Measurements from ENCODE around the gene BACH2. TPM values are rescaled to one million over a fixed set of nuclear protein-coding genes. Genes with fewer than 3 reads are reported as not detected.

BACH2 gene
- polyA plus RNA-seq, 1 donor from 2014 or later, result 45.5 TPM

DNA sequence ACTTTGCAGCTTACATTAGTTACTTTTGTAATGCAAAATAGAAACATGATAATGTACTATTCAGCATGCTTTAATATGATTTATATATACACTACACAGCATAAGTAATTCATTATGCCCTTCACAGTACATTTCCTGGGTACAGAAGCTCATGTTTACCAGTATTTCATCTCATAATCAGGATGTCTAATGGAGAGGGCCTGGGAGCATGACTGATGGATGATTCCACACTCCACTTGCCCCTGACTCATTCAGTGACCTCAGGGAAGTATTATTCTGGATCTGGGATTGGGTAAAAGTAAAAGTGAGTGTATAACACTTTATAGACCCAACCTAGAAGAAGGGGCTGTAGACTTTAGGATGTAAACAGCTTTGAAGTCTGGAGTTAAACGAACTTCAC lies 31.4 kb upstream of the BACH2 start:
- Histone ChIP-seq H2AFZ (ENCODE audit: low read depth, low read length) (no peak overlapping the region), H3K27me3 (ENCODE audit: insufficient read depth, low read depth, low read length) (no peaks in the 10 kb centered on the region), H3K9me2 (ENCODE audit: insufficient read depth, low read length) (no peaks in the 10 kb centered on the region), H3K9me3 (ENCODE audit: low read length) (no peaks in the 10 kb centered on the region), H3K9ac (ENCODE audit: low read length) (no peak overlapping the region), H3K4me2 (ENCODE audit: low read length) (no peak overlapping the region), H3K4me3 (ENCODE audit: low read length) (no peak overlapping the region), H3K36me3 (ENCODE audit: insufficient read depth, low read length) (no peaks in the 10 kb centered on the region), H3F3A (ENCODE audit: insufficient read depth, low read length, poor library complexity, severe bottlenecking) (no peaks in the 10 kb centered on the region), H3K79me2 (replicated peaks; ENCODE audit: insufficient read depth, low read length) (no peaks in the 10 kb centered on the region), H4K20me1 (ENCODE audit: insufficient read depth) (no peaks in the 10 kb centered on the region), H3K27ac (ENCODE audit: low read length) (no peak overlapping the region)
- no peak for TF ChIP-seq RAD21 (conservative IDR thresholded peaks at IDR 0.05)
- TF ChIP-seq, protein P1, sequence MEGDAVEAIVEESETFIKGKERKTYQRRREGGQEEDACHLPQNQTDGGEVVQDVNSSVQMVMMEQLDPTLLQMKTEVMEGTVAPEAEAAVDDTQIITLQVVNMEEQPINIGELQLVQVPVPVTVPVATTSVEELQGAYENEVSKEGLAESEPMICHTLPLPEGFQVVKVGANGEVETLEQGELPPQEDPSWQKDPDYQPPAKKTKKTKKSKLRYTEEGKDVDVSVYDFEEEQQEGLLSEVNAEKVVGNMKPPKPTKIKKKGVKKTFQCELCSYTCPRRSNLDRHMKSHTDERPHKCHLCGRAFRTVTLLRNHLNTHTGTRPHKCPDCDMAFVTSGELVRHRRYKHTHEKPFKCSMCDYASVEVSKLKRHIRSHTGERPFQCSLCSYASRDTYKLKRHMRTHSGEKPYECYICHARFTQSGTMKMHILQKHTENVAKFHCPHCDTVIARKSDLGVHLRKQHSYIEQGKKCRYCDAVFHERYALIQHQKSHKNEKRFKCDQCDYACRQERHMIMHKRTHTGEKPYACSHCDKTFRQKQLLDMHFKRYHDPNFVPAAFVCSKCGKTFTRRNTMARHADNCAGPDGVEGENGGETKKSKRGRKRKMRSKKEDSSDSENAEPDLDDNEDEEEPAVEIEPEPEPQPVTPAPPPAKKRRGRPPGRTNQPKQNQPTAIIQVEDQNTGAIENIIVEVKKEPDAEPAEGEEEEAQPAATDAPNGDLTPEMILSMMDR (IDR thresholded peaks at IDR 0.05; ENCODE audit: poor library complexity, severe bottlenecking), result no peak
- TF ChIP-seq EP300 (conservative IDR thresholded peaks at IDR 0.05; ENCODE audit: poor library complexity, severe bottlenecking), result no peak
- no peak for TF ChIP-seq MXI1 (conservative IDR thresholded peaks at IDR 0.05; ENCODE audit: poor library complexity, severe bottlenecking)
- TF ChIP-seq EZH2 (IDR thresholded peaks at IDR 0.05; ENCODE audit: borderline replicate concordance, insufficient read depth, low read length, poor library complexity, severe bottlenecking), result no peak
- TF ChIP-seq TAF1 (IDR thresholded peaks at IDR 0.05; ENCODE audit: low read depth), result no peak
- TF ChIP-seq SMC3 (conservative IDR thresholded peaks at IDR 0.05; ENCODE audit: poor library complexity), result no peak
- no peak for TF ChIP-seq POLR2AphosphoS5 (IDR thresholded peaks at IDR 0.05)
- no peak for TF ChIP-seq REST (IDR thresholded peaks at IDR 0.05; ENCODE audit: borderline replicate concordance)

- Histone ChIP-seq H3K36me3 (ENCODE audit: insufficient read depth, low read length) (no peaks in the 10 kb centered on the region), H3F3A (ENCODE audit: insufficient read depth, low read length, poor library complexity, severe bottlenecking) (no peaks in the 10 kb centered on the region), H4K20me1 (ENCODE audit: insufficient read depth) (no peaks in the 10 kb centered on the region), H3K27ac (ENCODE audit: low read length) (no peak overlapping the region), H3K79me2 (replicated peaks; ENCODE audit: insufficient read depth, low read length) (no peaks in the 10 kb centered on the region), H2AFZ (ENCODE audit: low read depth, low read length) (no peak overlapping the region), H3K4me3 (ENCODE audit: low read length) (no peak overlapping the region), H3K27me3 (ENCODE audit: insufficient read depth, low read depth, low read length) (no peaks in the 10 kb centered on the region), H3K4me2 (ENCODE audit: low read length) (no peak overlapping the region), H3K9me3 (ENCODE audit: low read length) (no peaks in the 10 kb centered on the region), H3K9me2 (ENCODE audit: insufficient read depth, low read length) (no peaks in the 10 kb centered on the region), H3K9ac (ENCODE audit: low read length) (no peak overlapping the region)
- TF ChIP-seq REST (IDR thresholded peaks at IDR 0.05; ENCODE audit: borderline replicate concordance) (no peak), EP300 (conservative IDR thresholded peaks at IDR 0.05; ENCODE audit: poor library complexity, severe bottlenecking) (no peak), TAF1 (IDR thresholded peaks at IDR 0.05; ENCODE audit: low read depth) (no peak), SMC3 (conservative IDR thresholded peaks at IDR 0.05; ENCODE audit: poor library complexity) (no peak), POLR2AphosphoS5 (IDR thresholded peaks at IDR 0.05) (no peak), RAD21 (conservative IDR thresholded peaks at IDR 0.05) (no peak), MXI1 (conservative IDR thresholded peaks at IDR 0.05; ENCODE audit: poor library complexity, severe bottlenecking) (no peak), EZH2 (IDR thresholded peaks at IDR 0.05; ENCODE audit: borderline replicate concordance, insufficient read depth, low read length, poor library complexity, severe bottlenecking) (no peak)
- TF ChIP-seq, protein P1 (IDR thresholded peaks at IDR 0.05; ENCODE audit: poor library complexity, severe bottlenecking), result no peak
These were observed 29.9 kb upstream of the BACH2 start for GRCh38 chr6:90326404-90327057.
